ENCODE results near the gene JOSD1. TPM values are rescaled to one million over a fixed set of nuclear protein-coding genes. Genes with fewer than 3 reads are reported as not detected.
A peak's percentile ranks its signal among the peaks of the same experiment; 100 is the strongest.

Gene JOSD1
- total RNA-seq, 3 donors from 2014 or later, result 65.3 to 76.0 (median 72.8) TPM

DNA sequence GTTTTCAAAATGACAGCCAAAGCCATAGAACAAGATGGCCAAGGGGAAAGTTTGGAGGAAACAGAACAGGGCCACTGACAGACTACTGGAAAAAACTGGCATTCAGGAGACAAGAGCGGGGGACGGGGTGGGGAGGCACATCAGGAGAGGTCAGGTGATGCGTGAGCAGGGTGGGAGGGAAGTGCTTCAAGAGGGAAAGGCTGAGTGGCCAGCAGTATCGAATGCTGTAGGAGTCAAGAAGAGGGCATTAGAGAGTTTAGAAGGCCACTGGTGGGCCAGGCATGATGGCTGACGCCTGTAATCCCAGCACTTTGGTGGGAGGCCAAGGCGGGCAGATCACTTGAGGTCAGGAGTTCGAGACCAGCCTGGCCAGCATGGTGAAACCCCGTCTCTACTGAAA lies 13.2 kb upstream of the JOSD1 start:
- peaks cover 47% of the 10 kb centered on the region for H3K36me3 Mint-ChIP-seq (ENCODE audit: insufficient read depth)
- no peaks in the 10 kb centered on the region for H3K27me3 Mint-ChIP-seq (ENCODE audit: low read depth)
- no peak for DNase-seq
- no peak for ATAC-seq
- H3K4me3 Mint-ChIP-seq, result no peak overlapping the region
- no peaks in the 10 kb centered on the region for H3K9me3 Mint-ChIP-seq
- peaks cover 58% of the 10 kb centered on the region for H3K4me1 Mint-ChIP-seq (ENCODE audit: low read depth)

DNA sequence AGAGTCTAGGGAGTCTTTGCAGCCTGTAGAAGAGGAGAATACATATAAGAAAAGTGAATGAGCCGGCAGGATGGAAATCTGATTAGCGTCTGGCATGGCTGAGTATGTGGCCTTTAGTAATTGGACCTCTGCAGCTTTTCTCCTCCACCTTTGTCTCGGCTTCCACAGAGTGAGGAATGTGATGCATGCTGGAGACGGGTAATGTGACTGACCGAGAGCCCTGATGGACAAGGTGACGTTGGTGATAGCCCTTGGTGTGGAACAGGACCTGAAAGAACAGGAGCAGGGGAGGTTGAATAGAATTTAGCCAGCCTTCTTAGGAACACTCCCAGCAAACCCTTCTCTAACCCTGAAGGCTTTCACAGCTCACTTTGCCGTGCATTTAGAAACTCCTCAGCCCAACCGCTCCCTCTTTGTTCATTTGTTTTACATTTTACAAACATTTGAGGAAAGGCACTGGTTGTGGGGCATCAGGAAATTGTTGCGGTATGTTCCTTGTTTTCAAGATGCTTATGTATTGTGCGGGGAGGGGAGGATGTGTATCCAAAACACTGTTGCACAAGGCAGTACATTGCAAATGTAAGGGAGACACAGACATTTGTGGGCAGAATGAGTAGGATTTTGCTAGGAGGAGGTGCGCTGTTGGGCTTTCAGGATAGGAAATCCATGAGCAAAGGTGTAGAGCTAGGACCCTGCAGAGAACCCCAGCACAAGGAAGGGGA lies 11.9 kb upstream of the JOSD1 start:
- ATAC-seq (no peak), DNase-seq (no peak)
- H3K4me3 Mint-ChIP-seq, result no peak overlapping the region
- H3K9me3 Mint-ChIP-seq, result no peaks in the 10 kb centered on the region
- H3K27me3 Mint-ChIP-seq (ENCODE audit: low read depth), result no peaks in the 10 kb centered on the region
- H3K36me3 Mint-ChIP-seq (ENCODE audit: insufficient read depth), result peaks cover 42% of the 10 kb centered on the region
- peaks cover 68% of the 10 kb centered on the region for H3K4me1 Mint-ChIP-seq (ENCODE audit: low read depth)

- H3K4me1 Mint-ChIP-seq (ENCODE audit: low read depth), result peaks cover 78% of the 10 kb centered on the region
- no peak for ATAC-seq
- H3K27me3 Mint-ChIP-seq (ENCODE audit: low read depth), result no peaks in the 10 kb centered on the region
- DNase-seq, result no peak
- no peaks in the 10 kb centered on the region for H3K9me3 Mint-ChIP-seq
- no peak overlapping the region for H3K4me3 Mint-ChIP-seq
- peaks cover 35% of the 10 kb centered on the region for H3K36me3 Mint-ChIP-seq (ENCODE audit: insufficient read depth)
Observed at GRCh38 chr22:38710866-38711265, 10.1 kb upstream of the JOSD1 start.

DNA sequence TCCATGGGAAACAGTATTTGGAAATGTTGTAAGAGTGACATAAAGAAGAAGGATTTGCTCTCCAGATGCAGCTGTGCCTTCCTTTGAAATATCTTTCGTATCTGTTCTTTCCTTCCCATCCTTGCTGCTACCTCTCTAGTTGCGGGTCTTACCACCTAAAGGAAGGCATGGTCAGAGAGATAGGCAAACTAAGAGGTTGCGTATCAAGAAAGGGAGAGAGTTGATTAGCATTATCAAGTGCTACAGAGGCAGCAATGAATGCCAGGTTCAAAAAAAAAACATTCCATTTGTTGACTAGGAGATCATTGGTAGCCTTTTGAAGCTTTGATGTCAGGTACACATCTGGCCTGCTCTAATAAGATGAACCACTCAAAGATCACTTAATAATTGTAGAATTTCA lies 9.6 kb upstream of the JOSD1 start:
- H3K36me3 Mint-ChIP-seq (ENCODE audit: insufficient read depth), result peaks cover 35% of the 10 kb centered on the region
- H3K4me3 Mint-ChIP-seq, result no peak overlapping the region
- peaks cover 77% of the 10 kb centered on the region for H3K4me1 Mint-ChIP-seq (ENCODE audit: low read depth)
- no peak for ATAC-seq
- DNase-seq, result no peak
- H3K9me3 Mint-ChIP-seq, result no peaks in the 10 kb centered on the region
- H3K27me3 Mint-ChIP-seq (ENCODE audit: low read depth), result no peaks in the 10 kb centered on the region

GRCh38 chr22:38709306-38709705 lies 8.6 kb upstream of the JOSD1 start:
- ATAC-seq, result no peak
- peaks cover 76% of the 10 kb centered on the region for H3K4me1 Mint-ChIP-seq (ENCODE audit: low read depth)
- no peaks in the 10 kb centered on the region for H3K9me3 Mint-ChIP-seq
- peaks cover 30% of the 10 kb centered on the region for H3K36me3 Mint-ChIP-seq (ENCODE audit: insufficient read depth)
- no peak for DNase-seq
- H3K27me3 Mint-ChIP-seq (ENCODE audit: low read depth), result no peaks in the 10 kb centered on the region
- H3K4me3 Mint-ChIP-seq, result no peak overlapping the region

GRCh38 chr22:38707984-38708383 lies 7.2 kb upstream of the JOSD1 start:
- Mint-ChIP-seq H3K36me3 (ENCODE audit: insufficient read depth) (peaks cover 27% of the 10 kb centered on the region), H3K27me3 (ENCODE audit: low read depth) (no peaks in the 10 kb centered on the region), H3K4me3 (peak overlapping the region; percentile 92), H3K4me1 (ENCODE audit: low read depth) (peaks cover 69% of the 10 kb centered on the region), H3K9me3 (no peaks in the 10 kb centered on the region)
- ATAC-seq (no peak), DNase-seq (no peak)

DNA sequence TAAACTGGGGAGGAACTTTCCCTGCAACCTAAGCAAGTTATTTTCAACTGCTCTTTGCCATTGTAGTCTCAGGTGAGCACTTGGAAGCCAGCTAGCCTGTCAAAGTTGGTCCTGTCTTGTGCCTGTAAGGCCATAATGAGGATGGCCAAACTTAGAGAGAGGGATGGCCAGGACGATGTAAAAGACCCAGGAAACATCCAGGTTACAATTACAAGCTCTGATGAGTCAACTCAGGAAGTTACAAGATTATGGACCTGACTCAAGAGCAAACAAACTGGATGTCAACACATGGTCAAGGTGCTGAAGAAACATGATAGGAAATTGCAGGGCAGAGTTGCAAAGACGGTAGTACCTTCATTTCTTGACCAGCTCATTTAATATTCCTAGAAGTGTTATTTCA lies 6.6 kb upstream of the JOSD1 start:
- peaks cover 62% of the 10 kb centered on the region for H3K4me1 Mint-ChIP-seq (ENCODE audit: low read depth)
- DNase-seq, result no peak
- H3K4me3 Mint-ChIP-seq, result peak overlapping the region; percentile 92
- ATAC-seq, result no peak
- H3K27me3 Mint-ChIP-seq (ENCODE audit: low read depth), result no peaks in the 10 kb centered on the region
- no peaks in the 10 kb centered on the region for H3K9me3 Mint-ChIP-seq
- peaks cover 27% of the 10 kb centered on the region for H3K36me3 Mint-ChIP-seq (ENCODE audit: insufficient read depth)

GRCh38 chr22:38706901-38707195 lies 6.1 kb upstream of the JOSD1 start:
- H3K27me3 Mint-ChIP-seq (ENCODE audit: low read depth), result no peaks in the 10 kb centered on the region
- no peaks in the 10 kb centered on the region for H3K9me3 Mint-ChIP-seq
- DNase-seq (no peak), ATAC-seq (no peak)
- peak overlapping the region; percentile 92 for H3K4me3 Mint-ChIP-seq
- H3K36me3 Mint-ChIP-seq (ENCODE audit: insufficient read depth), result peaks cover 24% of the 10 kb centered on the region
- H3K4me1 Mint-ChIP-seq (ENCODE audit: low read depth), result peaks cover 58% of the 10 kb centered on the region

DNA sequence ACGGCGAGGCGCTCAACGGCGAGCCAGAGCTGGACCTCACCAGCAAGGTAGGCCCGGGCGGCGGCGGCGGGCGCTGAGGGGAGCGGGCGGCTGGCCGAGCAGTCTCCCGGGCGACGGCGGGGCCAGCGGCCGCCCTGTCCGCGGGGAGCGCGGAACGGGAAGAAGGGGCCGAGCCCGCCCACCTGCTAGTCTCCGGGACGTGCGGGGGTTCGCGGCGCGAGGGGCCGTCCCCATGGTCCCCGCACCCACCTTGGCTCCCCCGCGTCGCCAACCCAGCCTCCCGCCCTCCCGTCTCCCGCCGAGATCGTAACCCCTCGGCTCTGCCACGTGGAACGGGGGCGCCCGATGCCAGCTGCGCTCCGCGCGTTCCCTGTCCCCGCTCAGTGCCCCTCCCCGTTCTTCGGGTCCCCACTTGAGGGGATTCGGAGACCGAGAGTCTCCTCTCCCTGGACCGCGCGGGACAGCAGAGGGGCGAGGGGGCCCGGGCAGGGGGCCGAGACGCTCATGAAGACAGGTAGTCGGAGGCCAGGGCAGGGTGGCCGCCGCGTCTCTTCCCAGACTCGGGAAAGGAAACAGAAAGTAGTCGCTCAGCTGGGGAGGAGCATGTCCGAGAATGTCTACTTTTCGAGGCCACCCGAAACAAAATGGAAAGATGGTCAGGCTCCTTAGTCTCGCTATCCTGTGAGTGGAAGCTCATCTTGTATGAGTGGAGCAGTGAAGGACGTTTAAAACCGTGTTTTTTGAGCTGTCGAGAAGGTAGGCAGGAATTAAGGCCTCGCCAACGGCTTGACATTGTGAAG lies 5.6 kb upstream of the JOSD1 start:
- DNase-seq (peak; percentile 33), ATAC-seq (peak; percentile 3 to 4)
- Mint-ChIP-seq H3K4me3 (peak overlapping the region; percentile 92), H3K27me3 (ENCODE audit: low read depth) (no peaks in the 10 kb centered on the region), H3K4me1 (ENCODE audit: low read depth) (peaks cover 64% of the 10 kb centered on the region), H3K9me3 (no peaks in the 10 kb centered on the region), H3K36me3 (ENCODE audit: insufficient read depth) (peaks cover 23% of the 10 kb centered on the region)

GRCh38 chr22:38705235-38706100 lies 4.7 kb upstream of the JOSD1 start, which contains the start of gene GTPBP1:
Gene GTPBP1 (plus strand): TSS chr22:38705944. CDS start chr22:38705956, 12 bp downstream.
- no peaks in the 10 kb centered on the region for H3K27me3 Mint-ChIP-seq (ENCODE audit: low read depth)
- H3K9me3 Mint-ChIP-seq, result no peaks in the 10 kb centered on the region
- ATAC-seq (peak; percentile 81 to 83), DNase-seq (peak; percentile 94)
- peaks cover 15% of the 10 kb centered on the region for H3K36me3 Mint-ChIP-seq (ENCODE audit: insufficient read depth)
- H3K4me3 Mint-ChIP-seq, result peak within 1 kb of the TSS; percentile 92
- H3K4me1 Mint-ChIP-seq (ENCODE audit: low read depth), result peaks cover 57% of the 10 kb centered on the region

GRCh38 chr22:38704654-38705234 lies 4.0 kb upstream of the JOSD1 start:
- Mint-ChIP-seq H3K27me3 (ENCODE audit: low read depth) (no peaks in the 10 kb centered on the region), H3K36me3 (ENCODE audit: insufficient read depth) (peaks cover 10% of the 10 kb centered on the region), H3K9me3 (no peaks in the 10 kb centered on the region), H3K4me1 (ENCODE audit: low read depth) (peaks cover 55% of the 10 kb centered on the region), H3K4me3 (peak overlapping the region; percentile 83)
- ATAC-seq (no peak), DNase-seq (no peak)

- Mint-ChIP-seq H3K36me3 (ENCODE audit: insufficient read depth) (peaks cover 13% of the 10 kb centered on the region), H3K4me3 (peak overlapping the region; percentile 89), H3K4me1 (ENCODE audit: low read depth) (peaks cover 64% of the 10 kb centered on the region), H3K27me3 (ENCODE audit: low read depth) (no peaks in the 10 kb centered on the region), H3K9me3 (no peaks in the 10 kb centered on the region)
- ATAC-seq (peak; percentile 10 to 12), DNase-seq (no peak)
Observed at GRCh38 chr22:38700270-38700788, 414 bp downstream of the JOSD1 start.

DNA sequence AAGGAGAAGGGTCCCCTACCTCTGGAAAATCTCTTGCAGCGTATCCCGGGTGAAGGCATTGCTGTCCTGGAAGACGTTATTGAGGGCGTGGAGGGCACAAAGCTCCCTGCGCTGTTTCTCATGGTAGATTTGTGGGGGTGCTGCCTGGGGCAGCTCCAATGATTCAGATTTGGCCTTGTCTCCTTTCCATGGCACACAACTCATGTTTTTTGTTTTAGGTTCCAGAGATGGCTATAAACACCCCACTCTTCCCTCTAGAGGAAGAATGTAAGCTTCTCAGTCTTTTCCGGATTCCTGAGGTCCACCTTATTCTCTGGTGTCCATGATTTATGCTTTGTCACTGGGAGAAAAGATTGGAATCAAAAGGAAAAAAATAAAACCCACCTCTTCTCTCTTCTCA lies 959 bp downstream of the JOSD1 start:
- H3K9me3 Mint-ChIP-seq, result no peaks in the 10 kb centered on the region
- no peak for DNase-seq
- H3K36me3 Mint-ChIP-seq (ENCODE audit: insufficient read depth), result peaks cover 15% of the 10 kb centered on the region
- H3K27me3 Mint-ChIP-seq (ENCODE audit: low read depth), result no peaks in the 10 kb centered on the region
- peak overlapping the region; percentile 89 for H3K4me3 Mint-ChIP-seq
- H3K4me1 Mint-ChIP-seq (ENCODE audit: low read depth), result peaks cover 64% of the 10 kb centered on the region
- no peak for ATAC-seq

GRCh38 chr22:38699143-38699542 lies 1.6 kb downstream of the JOSD1 start:
- H3K9me3 Mint-ChIP-seq, result no peaks in the 10 kb centered on the region
- peak overlapping the region; percentile 89 for H3K4me3 Mint-ChIP-seq
- H3K27me3 Mint-ChIP-seq (ENCODE audit: low read depth), result no peaks in the 10 kb centered on the region
- H3K36me3 Mint-ChIP-seq (ENCODE audit: insufficient read depth), result peaks cover 18% of the 10 kb centered on the region
- no peak for ATAC-seq
- peaks cover 63% of the 10 kb centered on the region for H3K4me1 Mint-ChIP-seq (ENCODE audit: low read depth)
- DNase-seq, result no peak

Measured in activated T-cell treated with anti-CD3 and anti-CD28 coated beads, Interleukin-2, amount 50 U/mL, for 4 hours (primary cell).